GM12865 (cell line): ENCODE measurements around the gene PDE9A.

ENCODE experiments used
- DNase-seq: peaks from one replicate; pipeline ENCODE4 v3.0.0; 2010; ENCODE audit warnings: low read depth
- H3K4me3 ChIP-seq: 2 replicates; pipeline ENCODE4 v1.5.1; 2011; ENCODE audit warnings: mild to moderate bottlenecking, low read depth, low read length, control low read depth
- TF ChIP-seq, protein P1 (sequence below): IDR thresholded peaks from 2 replicates; pipeline ENCODE4 v1.5.1; 2011; ENCODE audit warnings: low read length, control low read depth, low read depth, inconsistent platforms; ENCODE audit not compliant: insufficient read depth; ENCODE audit errors: missing control alignments

PDE9A gene

GRCh38 chr21:42672699-42673458 is 19.5 kb downstream of the PDE9A start:
- H3K4me3 ChIP-seq: no peak overlapping the region
- TF ChIP-seq, protein P1, sequence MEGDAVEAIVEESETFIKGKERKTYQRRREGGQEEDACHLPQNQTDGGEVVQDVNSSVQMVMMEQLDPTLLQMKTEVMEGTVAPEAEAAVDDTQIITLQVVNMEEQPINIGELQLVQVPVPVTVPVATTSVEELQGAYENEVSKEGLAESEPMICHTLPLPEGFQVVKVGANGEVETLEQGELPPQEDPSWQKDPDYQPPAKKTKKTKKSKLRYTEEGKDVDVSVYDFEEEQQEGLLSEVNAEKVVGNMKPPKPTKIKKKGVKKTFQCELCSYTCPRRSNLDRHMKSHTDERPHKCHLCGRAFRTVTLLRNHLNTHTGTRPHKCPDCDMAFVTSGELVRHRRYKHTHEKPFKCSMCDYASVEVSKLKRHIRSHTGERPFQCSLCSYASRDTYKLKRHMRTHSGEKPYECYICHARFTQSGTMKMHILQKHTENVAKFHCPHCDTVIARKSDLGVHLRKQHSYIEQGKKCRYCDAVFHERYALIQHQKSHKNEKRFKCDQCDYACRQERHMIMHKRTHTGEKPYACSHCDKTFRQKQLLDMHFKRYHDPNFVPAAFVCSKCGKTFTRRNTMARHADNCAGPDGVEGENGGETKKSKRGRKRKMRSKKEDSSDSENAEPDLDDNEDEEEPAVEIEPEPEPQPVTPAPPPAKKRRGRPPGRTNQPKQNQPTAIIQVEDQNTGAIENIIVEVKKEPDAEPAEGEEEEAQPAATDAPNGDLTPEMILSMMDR: no peak
- no peak for DNase-seq

DNA sequence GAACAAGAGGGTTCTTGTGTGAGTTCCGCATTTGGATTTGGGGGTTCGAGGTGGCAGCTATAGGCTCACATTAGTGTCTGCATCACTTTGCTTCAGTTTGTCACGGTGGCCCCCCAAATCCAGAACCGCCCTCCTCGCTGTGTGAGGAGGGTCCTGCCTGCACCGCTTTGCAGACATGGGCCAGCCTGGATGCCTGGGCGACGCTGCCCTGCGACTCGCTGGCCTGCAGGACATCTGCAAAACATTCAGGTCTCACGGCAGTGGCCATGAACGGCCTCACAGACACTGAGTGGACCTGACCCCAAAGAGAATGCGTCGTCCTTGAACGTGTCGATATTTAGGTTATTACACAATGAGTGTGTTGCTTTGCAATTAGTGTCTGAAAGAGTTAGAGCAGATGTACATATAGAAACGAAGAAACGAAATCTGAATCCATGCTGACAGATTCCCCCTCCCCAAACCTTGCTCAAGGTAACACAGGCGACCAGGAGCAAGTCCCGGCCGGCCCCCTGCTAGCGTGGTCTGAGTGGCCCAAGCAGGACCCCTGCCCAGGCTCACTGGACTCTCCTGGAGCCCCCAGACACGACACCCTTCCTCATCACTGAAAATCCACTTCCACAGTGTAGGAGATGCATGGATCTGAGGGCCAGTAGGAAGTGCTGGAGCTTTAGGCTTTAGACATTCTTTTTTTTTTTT is 20.4 kb downstream of the PDE9A start:
- no peak overlapping the region for H3K4me3 ChIP-seq

DNA sequence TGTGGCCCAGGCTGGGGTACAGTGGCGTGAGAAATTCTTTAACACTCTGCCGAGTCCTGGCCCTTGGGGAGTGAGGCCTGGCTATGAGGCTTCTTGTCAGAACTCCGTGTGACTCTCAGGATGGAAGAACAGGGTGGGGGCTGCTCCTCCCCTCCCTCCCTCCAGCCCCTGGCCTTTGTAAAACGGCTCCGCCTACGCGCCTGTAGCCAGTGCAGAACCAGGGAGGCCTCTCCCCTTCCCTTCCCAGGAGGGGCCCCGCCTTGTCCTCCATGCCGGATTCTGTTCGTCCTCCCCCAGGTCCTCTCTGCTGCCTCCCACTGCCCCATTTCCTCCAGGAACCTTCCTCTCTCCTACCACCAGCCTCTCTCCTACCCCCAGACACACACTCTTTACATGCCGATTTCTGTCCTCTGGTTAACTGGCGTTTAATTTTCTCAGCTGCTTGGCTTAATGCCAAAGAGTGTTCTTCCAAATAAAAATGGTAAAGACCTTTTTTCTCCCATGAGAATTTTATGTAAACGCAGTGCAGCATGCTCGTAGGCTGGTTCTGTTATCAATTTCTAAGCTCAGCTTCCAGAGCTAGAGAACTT is 21.0 kb downstream of the PDE9A start:
- no peak for DNase-seq
- TF ChIP-seq, protein P1: no peak
- H3K4me3 ChIP-seq: no peak overlapping the region

More for the DNA sequence above, 20.4 kb downstream of the PDE9A start:
- TF ChIP-seq, protein P1: no peak
- DNase-seq: no peak

- TF ChIP-seq, protein P1: no peak
- no peak overlapping the region for H3K4me3 ChIP-seq
- DNase-seq: no peak
Measured at GRCh38 chr21:42675403-42675802, 22.0 kb downstream of the PDE9A start.

GRCh38 chr21:42676808-42677207 is 23.4 kb downstream of the PDE9A start:
- H3K4me3 ChIP-seq: no peak overlapping the region
- no peak for DNase-seq
- TF ChIP-seq, protein P1: no peak

DNA sequence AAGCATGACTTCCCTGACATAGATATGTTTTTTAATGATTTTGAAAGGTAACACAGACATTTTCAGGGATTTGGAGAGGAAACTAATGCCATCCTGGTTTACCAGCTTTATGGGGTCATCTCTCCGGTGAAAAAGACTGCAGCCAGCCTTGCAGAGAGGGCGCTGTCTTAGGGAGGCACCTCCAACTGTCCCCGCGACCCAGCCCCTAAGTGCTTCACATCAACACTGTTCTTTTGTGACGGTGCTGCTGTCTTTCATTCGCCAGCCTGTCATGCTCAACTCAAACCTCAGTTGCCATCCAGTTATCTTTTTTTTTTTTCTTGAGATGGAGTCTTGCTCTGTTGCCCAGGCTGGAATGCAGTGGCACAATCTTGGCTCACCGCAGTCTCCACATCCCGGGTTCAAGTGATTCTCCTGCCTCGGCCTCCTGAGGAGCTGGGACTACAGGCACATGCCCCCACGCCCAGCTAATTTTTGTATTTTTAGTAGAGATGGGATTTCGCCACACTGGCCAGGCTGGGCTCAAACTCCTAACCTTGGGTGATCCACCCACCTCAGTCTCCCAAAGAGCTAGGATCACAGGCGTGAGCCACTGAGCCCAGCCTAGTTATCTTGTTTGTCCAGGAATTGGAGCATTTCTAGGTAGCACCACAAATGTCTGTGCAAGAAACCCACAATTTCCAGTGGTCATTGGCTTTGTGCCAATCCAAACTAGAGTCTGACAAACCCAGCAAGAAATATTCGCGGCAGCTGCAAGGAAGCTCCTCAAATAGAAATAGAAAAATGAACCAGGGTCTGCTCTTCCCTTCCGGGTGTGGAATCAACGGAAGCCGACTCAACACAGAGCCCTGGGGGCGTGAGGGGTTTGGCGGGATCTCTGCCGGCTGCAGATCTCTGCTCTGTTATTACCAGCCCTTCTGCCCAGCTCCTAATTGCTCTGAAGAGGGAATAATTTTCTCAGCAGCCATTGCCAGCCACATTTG is 24.2 kb downstream of the PDE9A start:
- H3K4me3 ChIP-seq: no peak overlapping the region
- TF ChIP-seq, protein P1: no peak
- DNase-seq: no peak
